Endothelial cell (in vitro differentiated cells): ENCODE results near the gene NKIRAS2. TPM values are rescaled to one million over a fixed set of nuclear protein-coding genes. Genes with fewer than 3 reads are reported as not detected.

Source experiments
- DNase-seq: peaks from one replicate; pipeline ENCODE4 v3.0.0; 2021; ENCODE audit warnings: low spot score
- H3K27ac Mint-ChIP-seq: one replicate; pipeline ENCODE4 v1.8.0; 2021; ENCODE audit warnings: mixed read lengths, inconsistent platforms; ENCODE audit not compliant: unreplicated experiment
- H3K27me3 Mint-ChIP-seq: one replicate; pipeline ENCODE4 v1.8.0; 2021; ENCODE audit warnings: mild to moderate bottlenecking, moderate library complexity, mixed read lengths, inconsistent platforms; ENCODE audit not compliant: unreplicated experiment
- H3K36me3 Mint-ChIP-seq: one replicate; pipeline ENCODE4 v1.8.0; 2021; ENCODE audit warnings: mild to moderate bottlenecking, low read depth, mixed read lengths, inconsistent platforms; ENCODE audit not compliant: unreplicated experiment
- H3K4me1 Mint-ChIP-seq: one replicate; pipeline ENCODE4 v1.8.0; 2021; ENCODE audit warnings: mild to moderate bottlenecking, mixed read lengths, inconsistent platforms; ENCODE audit not compliant: unreplicated experiment
- H3K4me3 Mint-ChIP-seq: one replicate; pipeline ENCODE4 v1.8.0; 2021; ENCODE audit warnings: mild to moderate bottlenecking, mixed read lengths, inconsistent platforms; ENCODE audit not compliant: unreplicated experiment
- H3K9me3 Mint-ChIP-seq: one replicate; pipeline ENCODE4 v1.8.0; 2021; ENCODE audit warnings: mixed read lengths, inconsistent platforms; ENCODE audit not compliant: unreplicated experiment
- CTCF ChIP-seq: fragments of 200-600 bp; sonication (generic); IDR thresholded peaks from one replicate; pipeline ENCODE4 v1.5.0; 2021; ENCODE audit warnings: antibody characterized with exemption; ENCODE audit not compliant: unreplicated experiment
- total RNA-seq: library from RNA; stranded (reverse); fragmentation: NEBNext Ultra II Directional; extraction: Animal tissue kit (Norgen Biotek cat#: 25700); gene quantifications from one replicate; pipeline ENCODE4 v1.2.1, GENCODE V29; 2021; ENCODE audit not compliant: unreplicated experiment

NKIRAS2 gene
- total RNA-seq, 1 donor from 2014 or later = 67.4 TPM

- Mint-ChIP-seq H3K4me3 (no peak overlapping the region), H3K9me3 (no peaks in the 10 kb centered on the region), H3K36me3 (no peaks in the 10 kb centered on the region), H3K4me1 (peaks cover 16% of the 10 kb centered on the region), H3K27me3 (peaks cover 13% of the 10 kb centered on the region), H3K27ac (no peak overlapping the region)
- DNase-seq = no peak
- TF ChIP-seq CTCF = no peak
Measured at GRCh38 chr17:42055496-42055895, 35.6 kb downstream of the NKIRAS2 start.

- Mint-ChIP-seq H3K27ac (no peak overlapping the region), H3K4me1 (peaks cover 16% of the 10 kb centered on the region), H3K9me3 (no peaks in the 10 kb centered on the region), H3K36me3 (no peaks in the 10 kb centered on the region), H3K27me3 (peaks cover 11% of the 10 kb centered on the region), H3K4me3 (no peak overlapping the region)
- no peak for DNase-seq
- no peak for TF ChIP-seq CTCF
Measured at GRCh38 chr17:42056635-42057034, 36.7 kb downstream of the NKIRAS2 start.

- Mint-ChIP-seq H3K27me3 (peaks cover 13% of the 10 kb centered on the region), H3K36me3 (no peaks in the 10 kb centered on the region), H3K4me3 (no peak overlapping the region), H3K4me1 (peaks cover 16% of the 10 kb centered on the region), H3K9me3 (no peaks in the 10 kb centered on the region), H3K27ac (no peak overlapping the region)
- DNase-seq = no peak
- no peak for TF ChIP-seq CTCF
Measured at GRCh38 chr17:42058063-42058462, 38.2 kb downstream of the NKIRAS2 start.

- H3K27ac Mint-ChIP-seq = peak overlapping the region; percentile 44
- H3K9me3 Mint-ChIP-seq = no peaks in the 10 kb centered on the region
- TF ChIP-seq CTCF = no peak
- no peak overlapping the region for H3K4me3 Mint-ChIP-seq
- no peaks in the 10 kb centered on the region for H3K36me3 Mint-ChIP-seq
- H3K4me1 Mint-ChIP-seq = peaks cover 21% of the 10 kb centered on the region
- peaks cover 17% of the 10 kb centered on the region for H3K27me3 Mint-ChIP-seq
- no peak for DNase-seq
Measured at GRCh38 chr17:42059815-42060214, 39.9 kb downstream of the NKIRAS2 start.

GRCh38 chr17:42060231-42060630, 40.3 kb downstream of the NKIRAS2 start:
- no peak for TF ChIP-seq CTCF
- Mint-ChIP-seq H3K27me3 (peaks cover 17% of the 10 kb centered on the region), H3K27ac (peak overlapping the region; percentile 44), H3K4me3 (no peak overlapping the region), H3K9me3 (no peaks in the 10 kb centered on the region), H3K36me3 (no peaks in the 10 kb centered on the region), H3K4me1 (peaks cover 19% of the 10 kb centered on the region)
- DNase-seq = no peak
